Measurements from ENCODE around the gene ANGPTL7.

DNA sequence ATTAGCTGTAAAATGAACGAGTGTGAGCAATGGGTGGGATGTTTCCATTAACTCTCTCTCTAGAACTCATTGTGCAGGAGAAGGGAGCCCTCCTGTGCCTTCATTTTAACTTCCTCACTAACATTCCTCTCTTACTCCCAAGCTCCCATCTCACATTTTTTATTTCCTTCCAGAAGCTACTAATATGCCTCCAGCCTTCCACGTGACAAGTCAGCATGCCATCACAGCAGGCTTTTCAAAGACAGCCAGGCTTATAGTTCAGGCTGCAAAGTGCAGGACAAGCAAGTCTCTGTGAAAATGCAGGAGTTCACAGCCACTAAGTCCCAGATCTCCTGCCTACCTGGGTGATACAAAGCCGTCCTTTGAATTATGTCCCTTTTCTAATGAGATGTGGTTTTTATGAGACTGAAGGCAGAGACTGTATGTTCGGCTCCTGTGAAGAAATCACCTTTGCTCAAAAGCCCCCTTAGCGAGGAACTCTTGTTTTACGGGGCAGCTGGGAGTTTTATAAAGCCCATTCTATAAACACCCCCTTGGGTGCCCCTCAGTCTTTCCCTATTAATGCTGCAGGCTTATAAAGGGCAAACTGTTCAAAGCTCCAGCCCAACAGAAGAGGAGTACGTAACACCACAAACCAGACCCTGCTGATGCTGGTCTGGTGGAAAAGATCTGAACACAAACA lies 14.8 kb upstream of the ANGPTL7 start:
- TF ChIP-seq PPARA (CRISPR knock-in tag; IDR thresholded peaks at IDR 0.05; ENCODE audit: borderline replicate concordance) (no peak), BACH2 (CRISPR knock-in tag; IDR thresholded peaks at IDR 0.05; ENCODE audit: borderline replicate concordance) (no peak), ARNTL (CRISPR knock-in tag; IDR thresholded peaks at IDR 0.05; ENCODE audit: borderline replicate concordance, low read depth) (no peak), CSDC2 (CRISPR knock-in tag; IDR thresholded peaks at IDR 0.05) (no peak), OSR1 (CRISPR knock-in tag; IDR thresholded peaks at IDR 0.05) (no peak), PATZ1 (CRISPR knock-in tag; IDR thresholded peaks at IDR 0.05; ENCODE audit: borderline replicate concordance) (no peak), RARB (CRISPR knock-in tag; IDR thresholded peaks at IDR 0.05) (no peak)
- TF ChIP-seq, protein P1, sequence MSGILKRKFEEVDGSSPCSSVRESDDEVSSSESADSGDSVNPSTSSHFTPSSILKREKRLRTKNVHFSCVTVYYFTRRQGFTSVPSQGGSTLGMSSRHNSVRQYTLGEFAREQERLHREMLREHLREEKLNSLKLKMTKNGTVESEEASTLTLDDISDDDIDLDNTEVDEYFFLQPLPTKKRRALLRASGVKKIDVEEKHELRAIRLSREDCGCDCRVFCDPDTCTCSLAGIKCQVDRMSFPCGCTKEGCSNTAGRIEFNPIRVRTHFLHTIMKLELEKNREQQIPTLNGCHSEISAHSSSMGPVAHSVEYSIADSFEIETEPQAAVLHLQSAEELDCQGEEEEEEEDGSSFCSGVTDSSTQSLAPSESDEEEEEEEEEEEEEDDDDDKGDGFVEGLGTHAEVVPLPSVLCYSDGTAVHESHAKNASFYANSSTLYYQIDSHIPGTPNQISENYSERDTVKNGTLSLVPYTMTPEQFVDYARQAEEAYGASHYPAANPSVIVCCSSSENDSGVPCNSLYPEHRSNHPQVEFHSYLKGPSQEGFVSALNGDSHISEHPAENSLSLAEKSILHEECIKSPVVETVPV (CRISPR knock-in tag; IDR thresholded peaks at IDR 0.05): no peak
